ENCODE data around the gene GUK1. TPM values are rescaled to one million over a fixed set of nuclear protein-coding genes. Genes with fewer than 3 reads are reported as not detected.

Gene GUK1
- total RNA-seq, 4 donors from 2014 or later: 359 to 470 (median 422) TPM

GRCh38 chr1:228190182-228190581 lies 50.1 kb downstream of the GUK1 start:
- intact Hi-C loops (cut with DNase I; ENCODE audit: low total_unique reads): no loop called here
- TF ChIP-seq POLR2A (IDR thresholded peaks at IDR 0.05) (no peak), CTCF (IDR thresholded peaks at IDR 0.05) (no peak)
- DNase-seq (ENCODE audit: low spot score in 2 of 2): peak in 1 of 2 donors; percentile 34
- 73 to 80% methylated on average over 13 to 14 of the region's 14 CpGs for WGBS, 2 donors
- H3K4me3 ChIP-seq (ENCODE audit: low read depth, poor library complexity, severe bottlenecking): no peak overlapping the region

GRCh38 chr1:228190778-228191177 lies 50.7 kb downstream of the GUK1 start:
- intact Hi-C loops (cut with DNase I; ENCODE audit: low total_unique reads): no loop called here
- 88% methylated on average over 5 of the region's 5 CpGs for WGBS, 2 donors
- DNase-seq (ENCODE audit: low spot score in 2 of 2): peak in 1 of 2 donors; percentile 18
- no peak overlapping the region for H3K4me3 ChIP-seq (ENCODE audit: low read depth, poor library complexity, severe bottlenecking)
- TF ChIP-seq POLR2A (IDR thresholded peaks at IDR 0.05) (no peak), CTCF (IDR thresholded peaks at IDR 0.05) (no peak)

- intact Hi-C loops (cut with DNase I; ENCODE audit: low total_unique reads): no loop called here
- TF ChIP-seq POLR2A (IDR thresholded peaks at IDR 0.05): no peak
- no peak for TF ChIP-seq CTCF (IDR thresholded peaks at IDR 0.05)
- peak in 1 of 2 donors; percentile 26 for DNase-seq (ENCODE audit: low spot score in 2 of 2)
Observed at GRCh38 chr1:228194436-228194835, 54.4 kb downstream of the GUK1 start.

GRCh38 chr1:228194921-228195812 lies 55.1 kb downstream of the GUK1 start:
- no peak overlapping the region for H3K4me3 ChIP-seq (ENCODE audit: low read depth, poor library complexity, severe bottlenecking)
- intact Hi-C loops (cut with DNase I; ENCODE audit: low total_unique reads): no loop called here
- WGBS, 2 donors: 85 to 94% methylated on average over 8 of the region's 8 CpGs
- TF ChIP-seq CTCF (IDR thresholded peaks at IDR 0.05) (no peak), POLR2A (IDR thresholded peaks at IDR 0.05) (no peak)
- peak in 1 of 2 donors; percentile 42 for DNase-seq (ENCODE audit: low spot score in 2 of 2)

More at GRCh38 chr1:228194436-228194835, 54.4 kb downstream of the GUK1 start:
- H3K4me3 ChIP-seq (ENCODE audit: low read depth, poor library complexity, severe bottlenecking): no peak overlapping the region
- 86 to 91% methylated on average over 3 of the region's 3 CpGs for WGBS, 2 donors

- TF ChIP-seq CTCF (IDR thresholded peaks at IDR 0.05) (no peak), POLR2A (IDR thresholded peaks at IDR 0.05) (no peak)
- DNase-seq (ENCODE audit: low spot score in 2 of 2): no peak
- intact Hi-C loops (cut with DNase I; ENCODE audit: low total_unique reads): no loop called here
- H3K4me3 ChIP-seq (ENCODE audit: low read depth, poor library complexity, severe bottlenecking): no peak overlapping the region
- WGBS, 2 donors: 94 to 98% methylated on average over 4 of the region's 4 CpGs
Observed at GRCh38 chr1:228197555-228198147, 57.6 kb downstream of the GUK1 start.

Small RNA genes within 50 kb of the gene (microRNA-seq; reads per million reads assigned to microRNA genes)
- 0 to 1.4 reads per million in 2 donors for gene MIR3620 (ENCODE audit: borderline number of aligned reads in 1 of 2, borderline replicate concordance in 2 of 2)

Other genes starting within 250 kb of the GUK1 start
- gene WNT9A, start 192.3 kb upstream of the GUK1 start, total RNA-seq: 1 to 10 TPM in 2 of 4 donors, under 1 TPM in 2; 0.72 to 2.5 (median 1.2) TPM
- 1 to 10 TPM; 1.9 to 4.1 (median 3.5) TPM for gene WNT3A, start 133.3 kb upstream of the GUK1 start, total RNA-seq
- gene ARF1, start 57.6 kb upstream of the GUK1 start, total RNA-seq: 100 to 1,000 TPM; 242 to 326 (median 317) TPM
- gene C1orf35, start 37.0 kb upstream of the GUK1 start, total RNA-seq: 10 to 100 TPM; 16.9 to 37.0 (median 31.3) TPM
- gene MRPL55, start 31.0 kb upstream of the GUK1 start, total RNA-seq: 100 to 1,000 TPM in 1 of 4 donors, 10 to 100 TPM in 3; 59.1 to 100 (median 82.2) TPM
- gene GJC2, start 9.7 kb downstream of the GUK1 start, total RNA-seq: 1 to 10 TPM; 1.3 to 3.3 (median 2.6) TPM
- 10 to 100 TPM in 3 of 4 donors, 1 to 10 TPM in 1; 9.4 to 16.0 (median 12.6) TPM for gene IBA57, start 25.5 kb downstream of the GUK1 start, total RNA-seq
- gene OBSCN, start 67.8 kb downstream of the GUK1 start, total RNA-seq: 10 to 100 TPM in 3 of 4 donors, 1 to 10 TPM in 1; 7.4 to 39.2 (median 18.5) TPM

Data from lower leg skin (tissue), 4 donors.